Trophoblast cell (in vitro differentiated cells and primary cell): Measurements from ENCODE around the gene KCNA2. TPM values are rescaled to one million over a fixed set of nuclear protein-coding genes. Genes with fewer than 3 reads are reported as not detected.
A peak's percentile ranks its signal among the peaks of the same experiment; 100 is the strongest.

Source experiments
- DNase-seq, 2 donors: peaks; one replicate each; pipeline ENCODE4 v3.0.0-alpha.2; 2016
- H2AFZ ChIP-seq: 2 replicates; pipeline ENCODE4 v1.6.1; 2013; ENCODE audit warnings: low read length, moderate library complexity, mild to moderate bottlenecking; ENCODE audit not compliant: insufficient read depth, poor library complexity
- H2AK5ac ChIP-seq: 2 replicates; pipeline ENCODE4 v1.6.1; 2013; ENCODE audit warnings: mild to moderate bottlenecking, low read length
- H2BK120ac ChIP-seq: 2 replicates; pipeline ENCODE4 v1.6.1; 2013; ENCODE audit warnings: low read length, mild to moderate bottlenecking, moderate library complexity; ENCODE audit not compliant: insufficient read depth, poor library complexity
- H2BK12ac ChIP-seq: 2 replicates; pipeline ENCODE4 v1.6.1; 2013; ENCODE audit warnings: mild to moderate bottlenecking, low read length, moderate library complexity
- H2BK5ac ChIP-seq: 2 replicates; pipeline ENCODE4 v1.6.1; 2013; ENCODE audit warnings: low read length, low read depth, moderate library complexity, mild to moderate bottlenecking; ENCODE audit not compliant: poor library complexity
- H3K14ac ChIP-seq: 2 replicates; pipeline ENCODE4 v1.6.1; 2013; ENCODE audit warnings: mild to moderate bottlenecking, low read length
- H3K18ac ChIP-seq: 2 replicates; pipeline ENCODE4 v1.6.1; 2013; ENCODE audit warnings: mild to moderate bottlenecking, low read length
- H3K23ac ChIP-seq: 2 replicates; pipeline ENCODE4 v1.6.1; 2013; ENCODE audit warnings: low read length
- H3K27ac ChIP-seq: 2 replicates; pipeline ENCODE4 v1.5.1; 2013; ENCODE audit warnings: low read depth, mild to moderate bottlenecking, inconsistent platforms, low read length, moderate library complexity
- H3K27me3 ChIP-seq: 2 replicates; pipeline ENCODE4 v1.6.1; 2013; ENCODE audit warnings: inconsistent platforms, mild to moderate bottlenecking, low read length, moderate library complexity; ENCODE audit not compliant: insufficient read depth
- H3K36me3 ChIP-seq, 2 experiments: 1 replicate in 1 of 2; 2 replicates in 1 of 2; pipeline ENCODE4 v1.6.1; 2013; ENCODE audit warnings: low read length in 2 of 2, mild to moderate bottlenecking in 2 of 2, moderate library complexity in 1 of 2; ENCODE audit not compliant: insufficient read depth in 2 of 2, control insufficient read depth in 1 of 2
- H3K4ac ChIP-seq: 2 replicates; pipeline ENCODE4 v1.6.1; 2013; ENCODE audit warnings: low read depth, mild to moderate bottlenecking, low read length, moderate library complexity
- H3K4me1 ChIP-seq, 2 experiments: 1 replicate in 1 of 2; 2 replicates in 1 of 2; pipeline ENCODE4 v1.6.1; 2013; ENCODE audit warnings: low read length in 2 of 2, mild to moderate bottlenecking in 2 of 2, moderate library complexity in 1 of 2; ENCODE audit not compliant: insufficient read depth in 2 of 2, control insufficient read depth in 1 of 2
- H3K4me2 ChIP-seq: 2 replicates; pipeline ENCODE4 v1.6.1; 2013; ENCODE audit warnings: inconsistent platforms, mild to moderate bottlenecking, low read length, moderate library complexity
- H3K4me3 ChIP-seq: 2 replicates; pipeline ENCODE4 v1.5.1; 2013; ENCODE audit warnings: mild to moderate bottlenecking, low read depth, low read length, inconsistent platforms
- H3K79me1 ChIP-seq: one replicate; pipeline ENCODE4 v1.6.1; 2013; ENCODE audit warnings: low read length
- H3K79me2 ChIP-seq: 2 replicates; pipeline ENCODE4 v1.6.1; 2013; ENCODE audit warnings: low read length, mild to moderate bottlenecking; ENCODE audit not compliant: control insufficient read depth, insufficient read depth, poor library complexity
- H3K9ac ChIP-seq: 2 replicates; pipeline ENCODE4 v1.6.1; 2013; ENCODE audit warnings: mild to moderate bottlenecking, low read length
- H3K9me3 ChIP-seq: 2 replicates; pipeline ENCODE4 v1.6.1; 2013; ENCODE audit warnings: low read depth, mild to moderate bottlenecking, control low read depth, inconsistent platforms, low read length; ENCODE audit not compliant: insufficient read depth
- H4K12ac ChIP-seq: 2 replicates; pipeline ENCODE4 v1.6.1; 2013; ENCODE audit warnings: low read depth, mild to moderate bottlenecking, low read length, moderate library complexity
- H4K8ac ChIP-seq: 2 replicates; pipeline ENCODE4 v1.6.1; 2013; ENCODE audit warnings: low read depth, mild to moderate bottlenecking, low read length, moderate library complexity
- H4K91ac ChIP-seq: one replicate; pipeline ENCODE4 v1.6.1; 2013; ENCODE audit warnings: low read depth, mild to moderate bottlenecking, low read length, moderate library complexity
- WGBS: extraction: QIAGEN DNeasy Blood & Tissue Kit; methylation state at CpG from one replicate; pipeline ENCODE4 v1.1.7; 2013; ENCODE audit warnings: missing lambda C conversion rate; ENCODE audit not compliant: insufficient read length, insufficient coverage; ENCODE audit errors: extremely low coverage; 5-methylcytosine and 5-hydroxymethylcytosine counted together
- polyA plus RNA-seq: library from polyadenylated mRNA; stranded (reverse); fragments of 200-250 nt; gene quantifications from 2 replicates; pipeline ENCODE4 v1.2.3, GENCODE V29; 2013

KCNA2 gene
- not detected in 2 replicates for polyA plus RNA-seq

DNA sequence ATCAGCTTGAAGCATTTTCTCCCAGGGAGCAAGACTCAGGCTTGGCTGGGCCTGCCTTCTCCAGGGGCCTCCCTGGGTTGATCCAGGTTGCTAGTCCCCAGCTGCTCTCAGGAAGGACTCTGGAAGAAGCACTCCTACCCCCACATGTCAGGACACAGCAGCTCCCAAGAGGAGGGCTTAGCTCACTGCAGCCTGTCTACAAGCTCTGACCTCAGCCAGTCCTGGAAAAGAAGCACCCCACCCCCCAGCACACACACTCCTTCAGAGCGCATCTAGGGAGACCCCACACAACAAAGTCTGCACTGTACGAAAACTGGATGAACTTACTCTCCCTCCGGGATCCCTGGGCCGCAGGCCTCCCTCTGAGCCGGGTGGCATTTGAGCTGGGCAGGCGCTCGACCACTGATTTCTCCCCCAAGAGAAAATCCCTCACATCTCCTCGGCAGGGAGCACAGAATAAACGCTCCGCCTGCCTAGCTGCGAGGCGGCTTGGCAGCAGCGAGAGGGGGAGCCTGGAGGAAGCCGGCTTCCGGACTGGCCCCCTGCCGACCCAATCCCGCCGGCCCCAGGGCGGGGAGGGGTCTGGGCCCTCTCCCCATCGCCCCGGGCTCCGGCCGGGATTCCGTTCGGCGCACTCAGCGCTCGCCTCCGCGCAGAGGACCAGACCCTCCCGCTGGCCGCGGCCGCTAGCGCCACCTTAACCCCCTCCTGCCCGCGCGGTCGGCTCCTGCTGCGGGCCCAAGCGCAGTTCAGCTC is at the start of gene KCNA2:
Gene KCNA2, minus strand, starts transcription at position 458 of the 756 bp plus-strand sequence. CDS start 1,576 bp downstream, outside the sequence.
- no peak within 1 kb of the TSS for H4K91ac ChIP-seq
- H3K36me3 ChIP-seq = no peaks in the 10 kb centered on the region
- H3K9me3 ChIP-seq = no peaks in the 10 kb centered on the region
- no peak within 1 kb of the TSS for H2AFZ ChIP-seq
- H3K4ac ChIP-seq = no peak within 1 kb of the TSS
- no peak within 1 kb of the TSS for H3K9ac ChIP-seq
- no peak within 1 kb of the TSS for H3K18ac ChIP-seq
- DNase-seq = no peak
- H2BK12ac ChIP-seq = no peak within 1 kb of the TSS
- H3K27me3 ChIP-seq = peaks cover 56% of the 10 kb centered on the region
- no peak within 1 kb of the TSS for H2AK5ac ChIP-seq
- H3K79me1 ChIP-seq = no peaks in the 10 kb centered on the region
- no peak within 1 kb of the TSS for H2BK120ac ChIP-seq
- peak within 1 kb of the TSS; percentile 93 for H3K4me2 ChIP-seq
- no peak within 1 kb of the TSS for H2BK5ac ChIP-seq
- H4K8ac ChIP-seq = peak within 1 kb of the TSS; percentile 17
- no CpG with 5 or more reads among the region's 41 CpGs for WGBS
- H3K4me1 ChIP-seq = peaks cover 12 to 15% of the 10 kb centered on the region in 2 experiments
- peak within 1 kb of the TSS; percentile 53 for H3K4me3 ChIP-seq
- no peak within 1 kb of the TSS for H3K23ac ChIP-seq
- no peak within 1 kb of the TSS for H4K12ac ChIP-seq
- no peak within 1 kb of the TSS for H3K14ac ChIP-seq
- H3K27ac ChIP-seq = no peak within 1 kb of the TSS
- H3K79me2 ChIP-seq = no peaks in the 10 kb centered on the region

DNA sequence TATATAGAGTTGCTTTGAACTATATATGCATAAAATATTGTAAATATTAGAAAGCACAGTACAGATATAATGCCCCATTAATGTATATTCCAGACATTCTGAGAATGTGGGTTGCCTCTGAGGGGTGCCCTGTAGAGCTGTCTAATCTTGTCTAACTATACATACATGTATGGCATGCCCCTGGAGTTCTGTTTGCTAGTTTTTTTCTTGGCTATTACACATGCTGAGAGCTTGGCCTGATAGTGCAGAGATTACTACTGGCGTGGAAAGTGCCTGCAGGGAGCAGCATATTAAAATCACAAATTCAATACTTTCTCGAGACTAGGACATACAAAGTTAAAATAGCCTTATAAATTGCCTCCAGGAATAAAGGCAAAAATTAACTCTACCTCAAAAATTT is 44.5 kb upstream of the KCNA2 start:
- H2AK5ac ChIP-seq = no peak overlapping the region
- H3K79me2 ChIP-seq = no peaks in the 10 kb centered on the region
- no peaks in the 10 kb centered on the region for H3K27me3 ChIP-seq
- no peak overlapping the region for H3K23ac ChIP-seq
- H4K8ac ChIP-seq = no peak overlapping the region
- H3K4me1 ChIP-seq = no peaks in the 10 kb centered on the region
- no peak overlapping the region for H3K18ac ChIP-seq
- no peak overlapping the region for H3K4me3 ChIP-seq
- no peak overlapping the region for H2BK120ac ChIP-seq
- H4K91ac ChIP-seq = no peak overlapping the region
- H2BK12ac ChIP-seq = no peak overlapping the region
- H3K4me2 ChIP-seq = no peak overlapping the region
- H2BK5ac ChIP-seq = no peak overlapping the region
- no peak overlapping the region for H3K9ac ChIP-seq
- no peak overlapping the region for H3K14ac ChIP-seq
- no peaks in the 10 kb centered on the region for H3K9me3 ChIP-seq
- H3K27ac ChIP-seq = no peak overlapping the region
- no peak overlapping the region for H3K4ac ChIP-seq
- DNase-seq = no peak
- H3K36me3 ChIP-seq = no peaks in the 10 kb centered on the region
- H2AFZ ChIP-seq = no peak overlapping the region
- H3K79me1 ChIP-seq = no peaks in the 10 kb centered on the region
- WGBS = no CpG with 5 or more reads among the region's 2 CpGs
- no peak overlapping the region for H4K12ac ChIP-seq

- H2AK5ac ChIP-seq = no peak overlapping the region
- H2BK12ac ChIP-seq = no peak overlapping the region
Observed at GRCh38 chr1:110648417-110648816, 42.3 kb upstream of the KCNA2 start.

DNA sequence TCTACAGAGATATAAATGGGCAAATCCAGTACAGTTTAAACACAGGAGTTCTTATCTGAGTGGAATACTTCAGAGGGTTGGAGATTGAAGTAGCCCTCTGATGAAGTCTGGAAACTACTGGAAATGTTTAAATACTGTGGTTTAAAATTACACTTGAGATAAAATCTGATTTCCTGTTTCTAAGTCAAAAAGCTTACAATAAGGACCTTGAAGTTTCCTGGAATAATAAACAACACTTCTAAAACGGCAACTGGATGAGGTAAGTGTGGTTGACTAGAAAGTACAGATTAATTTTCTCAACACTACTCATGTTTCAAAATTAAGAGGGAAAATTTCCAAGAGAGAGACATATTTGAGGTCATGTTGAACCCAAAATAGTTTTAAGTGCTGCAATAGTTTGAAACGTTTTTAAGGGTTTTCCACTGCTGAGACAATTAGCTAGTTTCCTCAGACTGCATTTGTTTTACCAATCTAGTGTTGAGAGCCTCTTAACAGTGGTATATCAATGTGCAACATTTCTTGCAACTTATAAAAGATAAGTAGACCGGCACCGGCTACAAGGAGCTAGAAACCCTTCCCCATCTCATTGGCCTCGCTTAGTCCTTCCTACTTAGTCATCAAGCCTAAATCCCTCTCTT is 41.2 kb upstream of the KCNA2 start:
- no peak overlapping the region for H3K4me2 ChIP-seq
- no peak overlapping the region for H3K4me3 ChIP-seq
- peak in 1 of 2 donors; percentile 11 for DNase-seq

More at GRCh38 chr1:110648417-110648816, 42.3 kb upstream of the KCNA2 start:
- WGBS = no CpG with 5 or more reads among the region's 2 CpGs
- H4K8ac ChIP-seq = no peak overlapping the region
- H2AFZ ChIP-seq = no peak overlapping the region
- H3K14ac ChIP-seq = no peak overlapping the region
- no peak overlapping the region for H2BK5ac ChIP-seq
- H3K36me3 ChIP-seq = no peaks in the 10 kb centered on the region
- H3K79me1 ChIP-seq = no peaks in the 10 kb centered on the region
- H3K79me2 ChIP-seq = no peaks in the 10 kb centered on the region
- H3K4ac ChIP-seq = no peak overlapping the region
- no peaks in the 10 kb centered on the region for H3K4me1 ChIP-seq
- H3K9ac ChIP-seq = no peak overlapping the region
- no peak overlapping the region for H3K4me2 ChIP-seq
- no peaks in the 10 kb centered on the region for H3K27me3 ChIP-seq
- H3K27ac ChIP-seq = no peak overlapping the region
- H2BK120ac ChIP-seq = no peak overlapping the region
- no peak overlapping the region for H3K18ac ChIP-seq
- no peak overlapping the region for H3K23ac ChIP-seq
- H4K91ac ChIP-seq = no peak overlapping the region
- no peak overlapping the region for H4K12ac ChIP-seq
- no peaks in the 10 kb centered on the region for H3K9me3 ChIP-seq
- H3K4me3 ChIP-seq = no peak overlapping the region
- no peak for DNase-seq

More for the DNA sequence above, 41.2 kb upstream of the KCNA2 start:
- Histone ChIP-seq H4K12ac (no peak overlapping the region), H4K8ac (no peak overlapping the region), H2AFZ (no peak overlapping the region), H3K23ac (no peak overlapping the region), H3K4ac (no peak overlapping the region), H2BK12ac (no peak overlapping the region), H3K9ac (no peak overlapping the region), H2AK5ac (no peak overlapping the region), H3K14ac (no peak overlapping the region), H3K27ac (no peak overlapping the region), H3K9me3 (no peaks in the 10 kb centered on the region), H3K79me2 (no peaks in the 10 kb centered on the region), H4K91ac (no peak overlapping the region), H3K79me1 (no peaks in the 10 kb centered on the region), H3K4me1 (no peaks in the 10 kb centered on the region), H2BK120ac (no peak overlapping the region), H3K36me3 (no peaks in the 10 kb centered on the region), H3K18ac (no peak overlapping the region), H3K27me3 (no peaks in the 10 kb centered on the region), H2BK5ac (no peak overlapping the region)
- no CpG with 5 or more reads among the region's 5 CpGs for WGBS
